GM20000 (cell line): Measurements from ENCODE around the gene SIGLEC6.

Experiments used
- DNase-seq: peaks from one replicate; pipeline ENCODE4 v3.0.0; 2012; ENCODE audit warnings: low spot score
- TF ChIP-seq, protein P1 (sequence below): IDR thresholded peaks from 2 replicates; pipeline ENCODE4 v1.5.1; 2012; ENCODE audit warnings: mild to moderate bottlenecking, control low read depth; ENCODE audit errors: extremely low read depth, missing control alignments

SIGLEC6 gene

GRCh38 chr19:51541458-51542357, 10.2 kb upstream of the SIGLEC6 start:
- no peak for DNase-seq
- TF ChIP-seq, protein P1, sequence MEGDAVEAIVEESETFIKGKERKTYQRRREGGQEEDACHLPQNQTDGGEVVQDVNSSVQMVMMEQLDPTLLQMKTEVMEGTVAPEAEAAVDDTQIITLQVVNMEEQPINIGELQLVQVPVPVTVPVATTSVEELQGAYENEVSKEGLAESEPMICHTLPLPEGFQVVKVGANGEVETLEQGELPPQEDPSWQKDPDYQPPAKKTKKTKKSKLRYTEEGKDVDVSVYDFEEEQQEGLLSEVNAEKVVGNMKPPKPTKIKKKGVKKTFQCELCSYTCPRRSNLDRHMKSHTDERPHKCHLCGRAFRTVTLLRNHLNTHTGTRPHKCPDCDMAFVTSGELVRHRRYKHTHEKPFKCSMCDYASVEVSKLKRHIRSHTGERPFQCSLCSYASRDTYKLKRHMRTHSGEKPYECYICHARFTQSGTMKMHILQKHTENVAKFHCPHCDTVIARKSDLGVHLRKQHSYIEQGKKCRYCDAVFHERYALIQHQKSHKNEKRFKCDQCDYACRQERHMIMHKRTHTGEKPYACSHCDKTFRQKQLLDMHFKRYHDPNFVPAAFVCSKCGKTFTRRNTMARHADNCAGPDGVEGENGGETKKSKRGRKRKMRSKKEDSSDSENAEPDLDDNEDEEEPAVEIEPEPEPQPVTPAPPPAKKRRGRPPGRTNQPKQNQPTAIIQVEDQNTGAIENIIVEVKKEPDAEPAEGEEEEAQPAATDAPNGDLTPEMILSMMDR, result no peak

- no peak for DNase-seq
- TF ChIP-seq, protein P1, result no peak
These were observed 8.4 kb upstream of the SIGLEC6 start for GRCh38 chr19:51539821-51540366.

- DNase-seq, result no peak
- TF ChIP-seq, protein P1, result no peak
These were observed 4.1 kb upstream of the SIGLEC6 start for GRCh38 chr19:51535535-51535934.

- no peak for DNase-seq
- TF ChIP-seq, protein P1, result no peak
These were observed 854 bp downstream of the SIGLEC6 start for GRCh38 chr19:51530616-51531015.

GRCh38 chr19:51529301-51529700, 2.2 kb downstream of the SIGLEC6 start:
- DNase-seq, result no peak
- TF ChIP-seq, protein P1, result no peak

DNA sequence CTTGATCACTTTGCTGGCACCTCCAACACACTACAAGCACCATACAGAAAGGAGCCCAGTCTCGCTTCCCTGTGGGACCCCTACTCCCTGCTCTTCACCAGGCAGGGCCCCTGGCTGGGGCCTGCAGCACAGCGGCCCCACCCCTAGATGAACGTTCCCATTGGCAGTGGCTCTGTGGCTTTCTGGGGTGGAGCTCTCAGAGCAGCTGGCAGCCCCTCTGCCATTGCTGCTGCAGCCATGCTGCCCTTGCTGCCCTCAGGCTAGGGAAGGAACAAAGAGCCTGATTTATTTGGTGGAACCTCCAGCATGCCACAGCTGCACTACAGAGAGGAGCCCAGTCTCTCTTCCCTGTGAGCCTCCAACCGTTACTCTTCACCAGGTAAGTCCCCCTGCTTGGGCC, 5.8 kb downstream of the SIGLEC6 start:
- no peak for DNase-seq

More for the DNA sequence above, 5.8 kb downstream of the SIGLEC6 start:
- TF ChIP-seq, protein P1, result no peak
